Measurements from ENCODE around the gene DPYSL5. TPM values are rescaled to one million over a fixed set of nuclear protein-coding genes. Genes with fewer than 3 reads are reported as not detected.

The DPYSL5 gene
- total and polyA plus RNA-seq, 7 experiments from 2014 or later, result not detected

- Histone ChIP-seq H3K27me3 (ENCODE audit: control insufficient read depth in 2 of 2, insufficient read depth in 2 of 2, low read length in 2 of 2) (no peaks in the 10 kb centered on the region), H3K4me3 (ENCODE audit: low read length) (no peak overlapping the region), H3K36me3 (ENCODE audit: control insufficient read depth in 2 of 3, insufficient read depth in 3 of 3, low read length in 3 of 3) (no peaks in the 10 kb centered on the region), H3K27ac (ENCODE audit: low read depth, low read length) (no peak overlapping the region), H3K9me3 (ENCODE audit: control insufficient read depth in 2 of 3, low read length in 3 of 3) (no peaks in the 10 kb centered on the region), H3K4me1 (ENCODE audit: control insufficient read depth in 2 of 2, insufficient read depth in 2 of 2, low read length in 2 of 2) (no peaks in the 10 kb centered on the region)
- Mint-ChIP-seq H3K4me1 (peaks cover 0 to 8% (median 4%) of the 10 kb centered on the region in 7 donors), H3K27ac (no peak overlapping the region), H3K27me3 (peaks cover 34 to 56% (median 42%) of the 10 kb centered on the region in 5 donors), H3K36me3 (no peaks in the 10 kb centered on the region), H3K4me3 (no peak overlapping the region), H3K9me3 (no peaks in the 10 kb centered on the region)
- DNase-seq (no peak), ATAC-seq (no peak)
- POLR2A ChIA-PET, result no interaction called here
- intact Hi-C loops (cut with micrococcal nuclease), result no loop called here
- CTCF ChIA-PET, result interaction anchor here (1.6 to 3.5 kb wide), 2 partner anchors 9 to 67 kb away, joined by 4 to 9 read pairs; no protein-coding TSS in a partner anchor
Measured at GRCh38 chr2:26855466-26855865, 7.5 kb downstream of the DPYSL5 start.

- no peak overlapping the region for H3K27ac Mint-ChIP-seq
- Histone ChIP-seq H3K4me3 (ENCODE audit: low read length) (no peak overlapping the region), H3K9me3 (ENCODE audit: control insufficient read depth in 2 of 3, low read length in 3 of 3) (no peaks in the 10 kb centered on the region), H3K27ac (ENCODE audit: low read depth, low read length) (no peak overlapping the region), H3K36me3 (ENCODE audit: control insufficient read depth in 2 of 3, insufficient read depth in 3 of 3, low read length in 3 of 3) (no peaks in the 10 kb centered on the region), H3K4me1 (ENCODE audit: control insufficient read depth in 2 of 2, insufficient read depth in 2 of 2, low read length in 2 of 2) (no peaks in the 10 kb centered on the region), H3K27me3 (ENCODE audit: control insufficient read depth in 2 of 2, insufficient read depth in 2 of 2, low read length in 2 of 2) (no peaks in the 10 kb centered on the region)
- peaks cover 10 to 51% (median 22%) of the 10 kb centered on the region in 5 donors for H3K27me3 Mint-ChIP-seq
- ATAC-seq, result no peak
- H3K4me1 Mint-ChIP-seq, result peaks cover 0 to 7% (median 4%) of the 10 kb centered on the region in 7 donors
- ChIA-PET CTCF (no interaction called here), POLR2A (no interaction called here)
- no peaks in the 10 kb centered on the region for H3K36me3 Mint-ChIP-seq
- H3K4me3 Mint-ChIP-seq, result no peak overlapping the region
- DNase-seq, result no peak
- intact Hi-C loops (cut with micrococcal nuclease), result no loop called here
- H3K9me3 Mint-ChIP-seq, result no peaks in the 10 kb centered on the region
Measured at GRCh38 chr2:26859622-26860021, 11.7 kb downstream of the DPYSL5 start.

GRCh38 chr2:26860211-26860850, 12.4 kb downstream of the DPYSL5 start:
- Mint-ChIP-seq H3K4me3 (no peak overlapping the region), H3K27ac (no peak overlapping the region), H3K36me3 (no peaks in the 10 kb centered on the region), H3K4me1 (peaks cover 0 to 5% (median 4%) of the 10 kb centered on the region in 7 donors), H3K27me3 (peaks cover 10 to 50% (median 26%) of the 10 kb centered on the region in 5 donors), H3K9me3 (no peaks in the 10 kb centered on the region)
- ChIA-PET CTCF (no interaction called here), POLR2A (no interaction called here)
- DNase-seq (no peak), ATAC-seq (no peak)
- Histone ChIP-seq H3K27ac (ENCODE audit: low read depth, low read length) (no peak overlapping the region), H3K4me1 (ENCODE audit: control insufficient read depth in 2 of 2, insufficient read depth in 2 of 2, low read length in 2 of 2) (no peaks in the 10 kb centered on the region), H3K36me3 (ENCODE audit: control insufficient read depth in 2 of 3, insufficient read depth in 3 of 3, low read length in 3 of 3) (no peaks in the 10 kb centered on the region), H3K27me3 (ENCODE audit: control insufficient read depth in 2 of 2, insufficient read depth in 2 of 2, low read length in 2 of 2) (no peaks in the 10 kb centered on the region), H3K9me3 (ENCODE audit: control insufficient read depth in 2 of 3, low read length in 3 of 3) (no peaks in the 10 kb centered on the region), H3K4me3 (ENCODE audit: low read length) (no peak overlapping the region)
- intact Hi-C loops (cut with micrococcal nuclease), result no loop called here

GRCh38 chr2:26861610-26862224, 13.8 kb downstream of the DPYSL5 start:
- Mint-ChIP-seq H3K4me1 (no peaks in the 10 kb centered on the region), H3K9me3 (no peaks in the 10 kb centered on the region), H3K36me3 (no peaks in the 10 kb centered on the region), H3K27ac (no peak overlapping the region), H3K27me3 (peaks cover 10 to 44% (median 19%) of the 10 kb centered on the region in 5 donors), H3K4me3 (no peak overlapping the region)
- no peak for DNase-seq
- POLR2A ChIA-PET, result interaction anchor here (0.6 kb wide), 1 partner anchor 1196 kb away, joined by 3 read pairs; no protein-coding TSS in a partner anchor
- Histone ChIP-seq H3K27me3 (ENCODE audit: control insufficient read depth in 2 of 2, insufficient read depth in 2 of 2, low read length in 2 of 2) (no peaks in the 10 kb centered on the region), H3K36me3 (ENCODE audit: control insufficient read depth in 2 of 3, insufficient read depth in 3 of 3, low read length in 3 of 3) (no peaks in the 10 kb centered on the region), H3K4me3 (ENCODE audit: low read length) (no peak overlapping the region), H3K4me1 (ENCODE audit: control insufficient read depth in 2 of 2, insufficient read depth in 2 of 2, low read length in 2 of 2) (no peaks in the 10 kb centered on the region), H3K9me3 (ENCODE audit: control insufficient read depth in 2 of 3, low read length in 3 of 3) (no peaks in the 10 kb centered on the region), H3K27ac (ENCODE audit: low read depth, low read length) (no peak overlapping the region)
- intact Hi-C loops (cut with micrococcal nuclease), result no loop called here
- ATAC-seq, result no peak
- CTCF ChIA-PET, result interaction anchor here (0.6 kb wide), 1 partner anchor 822 kb away, joined by 3 read pairs; no protein-coding TSS in a partner anchor

GRCh38 chr2:26864226-26864625, 16.3 kb downstream of the DPYSL5 start:
- H3K9me3 Mint-ChIP-seq, result no peaks in the 10 kb centered on the region
- CTCF ChIA-PET, result no interaction called here

GRCh38 chr2:26864646-26865045, 16.7 kb downstream of the DPYSL5 start:
- Histone ChIP-seq H3K27me3 (ENCODE audit: control insufficient read depth in 2 of 2, insufficient read depth in 2 of 2, low read length in 2 of 2) (no peaks in the 10 kb centered on the region), H3K4me3 (ENCODE audit: low read length) (no peak overlapping the region), H3K36me3 (ENCODE audit: control insufficient read depth in 2 of 3, insufficient read depth in 3 of 3, low read length in 3 of 3) (no peaks in the 10 kb centered on the region), H3K4me1 (ENCODE audit: control insufficient read depth in 2 of 2, insufficient read depth in 2 of 2, low read length in 2 of 2) (no peaks in the 10 kb centered on the region), H3K27ac (ENCODE audit: low read depth, low read length) (no peak overlapping the region), H3K9me3 (ENCODE audit: control insufficient read depth in 2 of 3, low read length in 3 of 3) (no peaks in the 10 kb centered on the region)
- DNase-seq (no peak), ATAC-seq (no peak)
- Mint-ChIP-seq H3K36me3 (no peaks in the 10 kb centered on the region), H3K27me3 (peaks cover 4 to 39% (median 24%) of the 10 kb centered on the region in 5 donors), H3K4me3 (no peak overlapping the region), H3K4me1 (no peaks in the 10 kb centered on the region), H3K9me3 (no peaks in the 10 kb centered on the region), H3K27ac (no peak overlapping the region)
- intact Hi-C loops (cut with micrococcal nuclease), result no loop called here
- ChIA-PET CTCF (no interaction called here), POLR2A (no interaction called here)

More at GRCh38 chr2:26864226-26864625, 16.3 kb downstream of the DPYSL5 start:
- H3K27me3 Mint-ChIP-seq, result peaks cover 6 to 40% (median 25%) of the 10 kb centered on the region in 5 donors
- intact Hi-C loops (cut with micrococcal nuclease), result no loop called here
- POLR2A ChIA-PET, result no interaction called here
- no peaks in the 10 kb centered on the region for H3K36me3 ChIP-seq (ENCODE audit: control insufficient read depth in 2 of 3, insufficient read depth in 3 of 3, low read length in 3 of 3)
- DNase-seq, result no peak
- no peaks in the 10 kb centered on the region for H3K36me3 Mint-ChIP-seq
- no peak overlapping the region for H3K27ac Mint-ChIP-seq
- no peaks in the 10 kb centered on the region for H3K27me3 ChIP-seq (ENCODE audit: control insufficient read depth in 2 of 2, insufficient read depth in 2 of 2, low read length in 2 of 2)
- no peak overlapping the region for H3K27ac ChIP-seq (ENCODE audit: low read depth, low read length)
- no peak for ATAC-seq
- H3K4me1 Mint-ChIP-seq, result no peaks in the 10 kb centered on the region
- no peaks in the 10 kb centered on the region for H3K9me3 ChIP-seq (ENCODE audit: control insufficient read depth in 2 of 3, low read length in 3 of 3)
- H3K4me3 ChIP-seq (ENCODE audit: low read length), result no peak overlapping the region
- no peaks in the 10 kb centered on the region for H3K4me1 ChIP-seq (ENCODE audit: control insufficient read depth in 2 of 2, insufficient read depth in 2 of 2, low read length in 2 of 2)
- no peak overlapping the region for H3K4me3 Mint-ChIP-seq
